SK-N-SH (cell line): ENCODE results near the gene SGPL1. TPM values are rescaled to one million over a fixed set of nuclear protein-coding genes. Genes with fewer than 3 reads are reported as not detected.

ENCODE experiments used
- CTCF ChIA-PET: fragments of 300-600, 350-600 bp; formaldehyde crosslinking; extraction: SDS; loops from one replicate; lab custom pipeline; 2021; lab: Yijun Ruan, JAX
- POLR2A ChIA-PET: fragments of 350-600 bp; sonication (Branson Sonifier 250); formaldehyde crosslinking; extraction: SDS; loops from one replicate; lab custom pipeline; 2020; ENCODE audit warnings: antibody characterized with exemption, inconsistent platforms; lab: Yijun Ruan, JAX
- DNase-seq: peaks from one replicate; pipeline ENCODE4 v3.0.0; 2012
- H2AFZ ChIP-seq: fragments of 200-600 bp; sonication (generic); 2 replicates; pipeline ENCODE4 v1.8.1; 2016; ENCODE audit warnings: antibody characterized with exemption, mild to moderate bottlenecking, low read depth
- H3F3A ChIP-seq: fragments of 200-600 bp; sonication (generic); replicated peaks from 2 replicates; pipeline ENCODE3; 2016; ENCODE audit warnings: antibody characterized with exemption, mild to moderate bottlenecking; ENCODE audit not compliant: insufficient read depth
- H3K27ac ChIP-seq, 2 experiments: fragments of 200-500 bp in 1 of 2; fragments of 200-600 bp in 1 of 2; sonication (Bioruptor generic) in 1 of 2; sonication (generic), shearing (Covaris generic) in 1 of 2; 2 replicates each; pipeline versions ENCODE4 v1.5.1 to v1.6.1; 2014 to 2016; ENCODE audit warnings: low read depth in 2 of 2, inconsistent platforms in 1 of 2, low read length in 1 of 2, mild to moderate bottlenecking in 1 of 2, mixed read lengths in 1 of 2
- H3K27me3 ChIP-seq: fragments of 200-600 bp; sonication (generic), shearing (Covaris generic); 2 replicates; pipeline ENCODE4 v1.6.1; 2016; ENCODE audit warnings: mixed run types; ENCODE audit not compliant: insufficient read depth
- H3K36me3 ChIP-seq, 2 experiments: fragments of 200-500 bp in 1 of 2; fragments of 200-600 bp in 1 of 2; sonication (Bioruptor generic) in 1 of 2; sonication (generic) in 1 of 2; replicated peaks in 1 of 2; 2 replicates each; pipeline versions ENCODE3 to v1.5.1; 2014 to 2016; ENCODE audit warnings: low read length in 1 of 2, mild to moderate bottlenecking in 1 of 2; ENCODE audit not compliant: insufficient read depth in 2 of 2, control insufficient read depth in 1 of 2
- H3K4me1 ChIP-seq, 2 experiments: fragments of 200-500 bp in 1 of 2; fragments of 200-600 bp in 1 of 2; sonication (Bioruptor generic) in 1 of 2; sonication (generic), shearing (Covaris generic) in 1 of 2; 2 replicates each; pipeline versions ENCODE4 v1.5.1 to v1.6.1; 2014 to 2016; ENCODE audit warnings: low read depth in 1 of 2, low read length in 1 of 2, mixed run types in 1 of 2; ENCODE audit not compliant: insufficient read depth in 2 of 2, control insufficient read depth in 1 of 2
- H3K4me2 ChIP-seq: fragments of 200-600 bp; sonication (generic), shearing (Covaris generic); 2 replicates; pipeline ENCODE4 v1.6.1; 2017; ENCODE audit warnings: mixed run types
- H3K4me3 ChIP-seq, 2 experiments: fragments of 200-500 bp in 1 of 2; fragments of 200-600 bp in 1 of 2; sonication (Bioruptor generic) in 1 of 2; sonication (generic), shearing (Covaris generic) in 1 of 2; 2 replicates each; pipeline versions ENCODE4 v1.5.1 to v1.8.1; 2014 to 2016; ENCODE audit warnings: low read depth in 2 of 2, inconsistent platforms in 1 of 2, low read length in 1 of 2, mild to moderate bottlenecking in 1 of 2, mixed read lengths in 1 of 2, moderate library complexity in 1 of 2
- H3K79me2 ChIP-seq: fragments of 200-600 bp; sonication (generic); 2 replicates; pipeline ENCODE4 v1.8.1; 2017; ENCODE audit warnings: mild to moderate bottlenecking; ENCODE audit not compliant: insufficient read depth
- H3K9ac ChIP-seq: fragments of 200-600 bp; sonication (generic); 2 replicates; pipeline ENCODE4 v1.6.1; 2017; ENCODE audit warnings: mixed run types
- H3K9me2 ChIP-seq: fragments of 200-600 bp; sonication (generic); 2 replicates; pipeline ENCODE4 v1.6.1; 2017; ENCODE audit warnings: mixed run types
- H3K9me3 ChIP-seq: fragments of 200-600 bp; sonication (generic); 2 replicates; pipeline ENCODE4 v1.6.1; 2017; ENCODE audit warnings: mixed run types, mild to moderate bottlenecking, moderate library complexity
- H4K20me1 ChIP-seq: fragments of 200-600 bp; sonication (generic); 2 replicates; pipeline ENCODE4 v1.6.1; 2017; ENCODE audit warnings: mild to moderate bottlenecking, mixed run types; ENCODE audit not compliant: insufficient read depth
- ELF1 ChIP-seq: IDR thresholded peaks from 2 replicates; pipeline ENCODE4 v1.4.0; 2012
- FOXM1 ChIP-seq: IDR thresholded peaks from 2 replicates; pipeline ENCODE4 v1.4.0; 2012; ENCODE audit warnings: low read depth, mild to moderate bottlenecking
- JUND ChIP-seq: IDR thresholded peaks from 2 replicates; pipeline ENCODE4 v1.4.0; 2012
- MEF2A ChIP-seq: IDR thresholded peaks from 2 replicates; pipeline ENCODE4 v1.4.0; 2012; ENCODE audit warnings: low read depth, borderline replicate concordance
- MXI1 ChIP-seq: IDR thresholded peaks from 2 replicates; pipeline ENCODE4 v1.6.1; 2012; ENCODE audit warnings: mild to moderate bottlenecking, low read depth, low read length, improper control_type of control experiment
- NFIC ChIP-seq: IDR thresholded peaks from 2 replicates; pipeline ENCODE4 v1.4.0; 2012; ENCODE audit warnings: borderline replicate concordance
- RAD21 ChIP-seq: IDR thresholded peaks from 2 replicates; pipeline ENCODE4 v1.6.1; 2012; ENCODE audit warnings: mild to moderate bottlenecking, low read length
- RFX5 ChIP-seq: IDR thresholded peaks from 2 replicates; pipeline ENCODE4 v1.6.1; 2012; ENCODE audit warnings: mild to moderate bottlenecking, improper control_type of control experiment, low read length
- SIN3A ChIP-seq: IDR thresholded peaks from 2 replicates; pipeline ENCODE4 v1.6.1; 2012; ENCODE audit warnings: low read depth, mild to moderate bottlenecking, low read length, moderate library complexity, borderline replicate concordance
- TEAD4 ChIP-seq: IDR thresholded peaks from 2 replicates; pipeline ENCODE4 v1.4.0; 2012; ENCODE audit warnings: mild to moderate bottlenecking, borderline replicate concordance; ENCODE audit not compliant: insufficient read depth
- WGBS: methylation state at CpG from one replicate; pipeline ENCODE4 v1.1.6; 2017; ENCODE audit warnings: low lambda C conversion rate; 5-methylcytosine and 5-hydroxymethylcytosine counted together
- polyA plus RNA-seq, 3 experiments: library from polyadenylated mRNA; depleted of rRNA; stranded (reverse); fragments of >200 nt; gene quantifications; 2 replicates each; pipeline ENCODE4 v1.2.3, GENCODE V29; 2012
- TF ChIP-seq, protein P1 (sequence below): IDR thresholded peaks from 2 replicates; pipeline ENCODE4 v1.4.0; 2012; ENCODE audit warnings: low read depth, borderline replicate concordance
- TF ChIP-seq, protein P2 (sequence below): fragments of 150-350 bp; IDR thresholded peaks from 2 replicates; pipeline ENCODE4 v1.6.1; 2017; ENCODE audit warnings: antibody characterized with exemption, low read length, low read depth, borderline replicate concordance
- TF ChIP-seq, protein P3 (sequence below): IDR thresholded peaks from 2 replicates; pipeline ENCODE4 v1.4.0; 2012; ENCODE audit warnings: low read depth, borderline replicate concordance
- TF ChIP-seq, protein P4 (sequence below): IDR thresholded peaks from 2 replicates; pipeline ENCODE4; 2012

Gene SGPL1
- polyA plus RNA-seq, 1 of the 3 experiments (the other 2 are of a cell fraction), result 11.8 TPM

DNA sequence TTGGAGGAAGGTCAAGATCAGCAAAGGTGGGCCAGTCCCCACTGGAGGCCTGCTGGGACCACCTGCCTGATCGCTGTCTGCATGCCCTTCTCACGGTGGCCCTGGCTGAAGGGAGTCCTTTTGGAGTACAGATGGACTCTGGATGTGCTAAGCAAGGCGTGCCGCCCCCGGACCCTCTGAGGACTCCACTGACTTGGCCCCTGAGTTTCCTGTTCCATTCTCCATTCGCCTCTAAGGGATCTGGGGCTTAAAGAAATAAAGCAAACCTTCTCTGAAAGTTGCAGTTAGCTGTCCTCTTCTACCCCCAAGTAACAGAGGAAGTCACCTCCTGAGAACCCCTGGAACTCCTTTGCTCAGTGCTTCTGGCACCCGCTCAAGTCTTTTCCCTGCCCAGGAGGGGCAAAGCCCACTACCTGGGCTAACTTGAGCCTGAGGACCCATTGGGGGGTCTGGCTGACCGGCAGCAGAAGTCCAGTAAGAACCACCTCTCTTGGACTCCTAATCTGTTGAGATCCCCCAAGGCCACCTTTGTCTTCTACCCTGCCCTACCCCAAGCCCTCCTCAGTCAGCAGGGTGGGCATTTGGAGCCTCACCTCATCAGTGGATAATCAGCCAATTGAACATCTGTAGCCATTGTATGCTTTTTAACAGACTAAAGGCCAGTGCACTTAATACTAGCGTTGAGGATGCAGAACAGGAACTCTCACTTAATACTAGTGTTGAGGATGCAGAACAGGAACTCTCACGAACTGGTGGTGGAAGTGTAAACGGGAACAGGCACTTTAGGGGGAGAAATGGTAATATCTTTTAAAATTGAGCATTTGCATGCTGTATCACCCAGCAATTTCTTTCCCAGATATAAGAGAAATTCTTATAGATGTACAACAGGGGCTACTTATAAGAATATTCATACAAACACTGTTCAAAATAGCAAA is 32.7 kb upstream of the SGPL1 start:
- no peak overlapping the region for H3K4me3 ChIP-seq

DNA sequence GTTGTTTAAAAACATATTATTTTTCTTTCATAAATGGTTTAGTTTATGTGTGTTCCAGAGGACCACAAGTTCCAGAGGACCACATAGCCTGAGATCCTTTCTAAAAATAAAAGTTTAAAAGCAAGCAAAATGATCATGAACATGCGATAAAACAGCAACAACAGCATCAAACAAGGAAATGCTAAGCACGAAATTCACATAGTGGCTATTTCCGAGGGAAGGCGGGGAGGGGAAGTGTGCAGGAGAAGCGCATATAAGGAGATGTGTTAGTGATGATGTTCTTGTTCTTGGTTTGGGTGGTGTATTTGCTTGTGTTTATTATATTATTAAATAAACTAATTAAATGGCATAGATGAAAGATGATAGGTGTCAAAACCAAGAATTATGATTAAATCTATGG is 31.7 kb upstream of the SGPL1 start:
- H2AFZ ChIP-seq, result no peak overlapping the region
- DNase-seq, result no peak
- CTCF ChIA-PET, result no interaction called here
- WGBS, result 81% methylated on average over 5 of the region's 5 CpGs
- H3K9ac ChIP-seq, result no peak overlapping the region
- H3K79me2 ChIP-seq, result no peaks in the 10 kb centered on the region
- no peak overlapping the region for H3K27ac ChIP-seq
- H3K4me3 ChIP-seq, result no peak overlapping the region
- no peak overlapping the region for H3K4me2 ChIP-seq
- no peaks in the 10 kb centered on the region for H3F3A ChIP-seq
- H3K4me1 ChIP-seq, result peaks cover 0 to 4% of the 10 kb centered on the region in 2 experiments; a peak in 1 of 4 replicates
- H4K20me1 ChIP-seq, result no peaks in the 10 kb centered on the region
- H3K9me2 ChIP-seq, result no peaks in the 10 kb centered on the region
- no peak for TF ChIP-seq RFX5
- TF ChIP-seq MEF2A, result no peak
- TF ChIP-seq, protein P1, sequence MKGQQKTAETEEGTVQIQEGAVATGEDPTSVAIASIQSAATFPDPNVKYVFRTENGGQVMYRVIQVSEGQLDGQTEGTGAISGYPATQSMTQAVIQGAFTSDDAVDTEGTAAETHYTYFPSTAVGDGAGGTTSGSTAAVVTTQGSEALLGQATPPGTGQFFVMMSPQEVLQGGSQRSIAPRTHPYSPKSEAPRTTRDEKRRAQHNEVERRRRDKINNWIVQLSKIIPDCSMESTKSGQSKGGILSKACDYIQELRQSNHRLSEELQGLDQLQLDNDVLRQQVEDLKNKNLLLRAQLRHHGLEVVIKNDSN, result no peak
- TF ChIP-seq RAD21, result no peak
- no peak for TF ChIP-seq ELF1
- TF ChIP-seq, protein P2, sequence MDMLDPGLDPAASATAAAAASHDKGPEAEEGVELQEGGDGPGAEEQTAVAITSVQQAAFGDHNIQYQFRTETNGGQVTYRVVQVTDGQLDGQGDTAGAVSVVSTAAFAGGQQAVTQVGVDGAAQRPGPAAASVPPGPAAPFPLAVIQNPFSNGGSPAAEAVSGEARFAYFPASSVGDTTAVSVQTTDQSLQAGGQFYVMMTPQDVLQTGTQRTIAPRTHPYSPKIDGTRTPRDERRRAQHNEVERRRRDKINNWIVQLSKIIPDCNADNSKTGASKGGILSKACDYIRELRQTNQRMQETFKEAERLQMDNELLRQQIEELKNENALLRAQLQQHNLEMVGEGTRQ, result no peak
- TF ChIP-seq, protein P3, sequence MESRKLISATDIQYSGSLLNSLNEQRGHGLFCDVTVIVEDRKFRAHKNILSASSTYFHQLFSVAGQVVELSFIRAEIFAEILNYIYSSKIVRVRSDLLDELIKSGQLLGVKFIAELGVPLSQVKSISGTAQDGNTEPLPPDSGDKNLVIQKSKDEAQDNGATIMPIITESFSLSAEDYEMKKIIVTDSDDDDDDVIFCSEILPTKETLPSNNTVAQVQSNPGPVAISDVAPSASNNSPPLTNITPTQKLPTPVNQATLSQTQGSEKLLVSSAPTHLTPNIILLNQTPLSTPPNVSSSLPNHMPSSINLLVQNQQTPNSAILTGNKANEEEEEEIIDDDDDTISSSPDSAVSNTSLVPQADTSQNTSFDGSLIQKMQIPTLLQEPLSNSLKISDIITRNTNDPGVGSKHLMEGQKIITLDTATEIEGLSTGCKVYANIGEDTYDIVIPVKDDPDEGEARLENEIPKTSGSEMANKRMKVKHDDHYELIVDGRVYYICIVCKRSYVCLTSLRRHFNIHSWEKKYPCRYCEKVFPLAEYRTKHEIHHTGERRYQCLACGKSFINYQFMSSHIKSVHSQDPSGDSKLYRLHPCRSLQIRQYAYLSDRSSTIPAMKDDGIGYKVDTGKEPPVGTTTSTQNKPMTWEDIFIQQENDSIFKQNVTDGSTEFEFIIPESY, result no peak
- TF ChIP-seq, protein P4, sequence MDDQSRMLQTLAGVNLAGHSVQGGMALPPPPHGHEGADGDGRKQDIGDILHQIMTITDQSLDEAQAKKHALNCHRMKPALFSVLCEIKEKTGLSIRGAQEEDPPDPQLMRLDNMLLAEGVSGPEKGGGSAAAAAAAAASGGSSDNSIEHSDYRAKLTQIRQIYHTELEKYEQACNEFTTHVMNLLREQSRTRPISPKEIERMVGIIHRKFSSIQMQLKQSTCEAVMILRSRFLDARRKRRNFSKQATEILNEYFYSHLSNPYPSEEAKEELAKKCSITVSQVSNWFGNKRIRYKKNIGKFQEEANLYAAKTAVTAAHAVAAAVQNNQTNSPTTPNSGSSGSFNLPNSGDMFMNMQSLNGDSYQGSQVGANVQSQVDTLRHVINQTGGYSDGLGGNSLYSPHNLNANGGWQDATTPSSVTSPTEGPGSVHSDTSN, result no peak
- TF ChIP-seq FOXM1, result no peak
- TF ChIP-seq JUND, result no peak
- TF ChIP-seq, all 33 proteins: peak for 0
- POLR2A ChIA-PET, result no interaction called here
- 0 out of 2 replicates have a peak, but pooled peaks cover 12% of the 10 kb centered on the region for H3K27me3 ChIP-seq
- H3K9me3 ChIP-seq, result no peaks in the 10 kb centered on the region
- H3K36me3 ChIP-seq, result no peaks in the 10 kb centered on the region

More for the DNA sequence above, 32.7 kb upstream of the SGPL1 start:
- no peak overlapping the region for H3K4me2 ChIP-seq
- H3K36me3 ChIP-seq, result no peaks in the 10 kb centered on the region
- DNase-seq, result no peak
- no peaks in the 10 kb centered on the region for H3F3A ChIP-seq
- no peaks in the 10 kb centered on the region for H3K9me3 ChIP-seq
- POLR2A ChIA-PET, result no interaction called here
- H3K9me2 ChIP-seq, result no peaks in the 10 kb centered on the region
- H2AFZ ChIP-seq, result no peak overlapping the region
- 0 out of 2 replicates have a peak, but pooled peaks cover 12% of the 10 kb centered on the region for H3K27me3 ChIP-seq
- CTCF ChIA-PET, result interaction anchor here (1.0 kb wide), 1 partner anchor 234 kb away, joined by 3 read pairs; no protein-coding TSS in a partner anchor
- 54% methylated on average over 7 of the region's 11 CpGs for WGBS
- no peak overlapping the region for H3K9ac ChIP-seq
- H3K4me1 ChIP-seq, result peaks cover 0 to 10% of the 10 kb centered on the region in 2 experiments; a peak in 1 of 4 replicates
- H3K79me2 ChIP-seq, result no peaks in the 10 kb centered on the region
- H3K27ac ChIP-seq, result no peak overlapping the region
- TF ChIP-seq SIN3A (no peak), TEAD4 (no peak), NFIC (no peak), MXI1 (no peak), RAD21 (no peak), ELF1 (no peak)
- no peaks in the 10 kb centered on the region for H4K20me1 ChIP-seq
